Fibroblast of pulmonary artery (primary cell): ENCODE measurements around the gene ZNF438.
"Not testable (repeated sequence)": the region's sequence is repeated elsewhere in the genome, so short reads cannot be mapped to it uniquely, and the experiment has no call there.

Experiments used
- DNase-seq: peaks from one replicate; pipeline ENCODE4 v3.0.0-alpha.2; 2010; ENCODE audit warnings: low read depth
- H3K4me3 ChIP-seq: replicated peaks from 2 replicates; pipeline ENCODE4 v1.5.1; 2011; ENCODE audit warnings: low read depth, mild to moderate bottlenecking, control low read depth, low read length, moderate library complexity
- TF ChIP-seq, protein P1 (sequence below): IDR thresholded peaks from 2 replicates; pipeline ENCODE4 v1.5.1; 2011; ENCODE audit warnings: mild to moderate bottlenecking, control low read depth, low read length, inconsistent platforms; ENCODE audit errors: missing control alignments

The ZNF438 gene

DNA sequence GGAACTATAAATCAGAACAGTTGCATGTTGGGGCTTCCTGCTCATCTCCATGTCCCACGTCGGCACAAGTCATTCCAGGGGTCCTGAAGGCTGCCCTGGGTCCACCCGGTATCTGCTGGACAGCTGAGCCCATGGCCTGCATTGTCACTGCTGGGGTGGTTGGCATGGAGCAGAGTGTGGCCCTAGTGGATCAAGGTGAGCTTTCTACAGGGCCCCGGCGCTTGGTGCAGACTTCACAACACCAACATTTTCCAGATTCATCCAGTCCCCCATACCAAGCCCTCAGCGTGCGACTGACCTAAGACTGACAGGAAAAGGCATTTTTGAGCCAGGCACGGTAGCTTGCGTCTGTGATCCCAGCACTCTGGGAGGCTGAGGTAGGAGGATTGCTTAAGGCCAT lies 226.6 kb downstream of the ZNF438 start:
- DNase-seq: no peak
- TF ChIP-seq, protein P1, sequence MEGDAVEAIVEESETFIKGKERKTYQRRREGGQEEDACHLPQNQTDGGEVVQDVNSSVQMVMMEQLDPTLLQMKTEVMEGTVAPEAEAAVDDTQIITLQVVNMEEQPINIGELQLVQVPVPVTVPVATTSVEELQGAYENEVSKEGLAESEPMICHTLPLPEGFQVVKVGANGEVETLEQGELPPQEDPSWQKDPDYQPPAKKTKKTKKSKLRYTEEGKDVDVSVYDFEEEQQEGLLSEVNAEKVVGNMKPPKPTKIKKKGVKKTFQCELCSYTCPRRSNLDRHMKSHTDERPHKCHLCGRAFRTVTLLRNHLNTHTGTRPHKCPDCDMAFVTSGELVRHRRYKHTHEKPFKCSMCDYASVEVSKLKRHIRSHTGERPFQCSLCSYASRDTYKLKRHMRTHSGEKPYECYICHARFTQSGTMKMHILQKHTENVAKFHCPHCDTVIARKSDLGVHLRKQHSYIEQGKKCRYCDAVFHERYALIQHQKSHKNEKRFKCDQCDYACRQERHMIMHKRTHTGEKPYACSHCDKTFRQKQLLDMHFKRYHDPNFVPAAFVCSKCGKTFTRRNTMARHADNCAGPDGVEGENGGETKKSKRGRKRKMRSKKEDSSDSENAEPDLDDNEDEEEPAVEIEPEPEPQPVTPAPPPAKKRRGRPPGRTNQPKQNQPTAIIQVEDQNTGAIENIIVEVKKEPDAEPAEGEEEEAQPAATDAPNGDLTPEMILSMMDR: no peak
- no peak overlapping the region for H3K4me3 ChIP-seq

DNA sequence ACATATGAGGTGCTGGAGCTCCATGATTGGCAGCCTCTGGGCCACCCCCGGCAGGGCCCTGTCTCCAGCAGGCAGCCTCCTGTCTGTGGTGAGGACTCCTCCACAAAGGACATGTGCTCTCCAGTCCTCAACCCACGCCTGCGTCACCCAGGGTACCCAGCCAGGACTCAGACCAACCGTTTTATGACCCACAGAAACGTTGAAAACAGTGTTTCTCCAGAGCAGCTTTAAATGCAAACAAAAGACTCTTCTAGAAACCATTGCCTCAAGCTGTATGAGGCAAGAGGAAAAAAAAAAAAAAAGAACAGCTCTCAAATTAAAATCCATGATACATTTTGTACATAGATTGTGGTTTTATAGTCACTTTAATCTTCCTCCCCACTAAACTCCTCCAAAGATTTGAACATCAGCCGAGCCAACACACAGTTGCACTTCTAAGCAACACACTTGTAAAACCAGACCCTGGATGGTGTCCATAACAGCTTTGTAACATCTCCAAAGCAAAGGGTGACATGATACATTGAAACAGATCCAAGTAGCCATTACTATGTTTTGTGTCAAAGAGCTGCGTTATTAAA lies 227.1 kb downstream of the ZNF438 start:
- DNase-seq: peak; percentile 76
- no peak overlapping the region for H3K4me3 ChIP-seq
- TF ChIP-seq, protein P1: no peak

DNA sequence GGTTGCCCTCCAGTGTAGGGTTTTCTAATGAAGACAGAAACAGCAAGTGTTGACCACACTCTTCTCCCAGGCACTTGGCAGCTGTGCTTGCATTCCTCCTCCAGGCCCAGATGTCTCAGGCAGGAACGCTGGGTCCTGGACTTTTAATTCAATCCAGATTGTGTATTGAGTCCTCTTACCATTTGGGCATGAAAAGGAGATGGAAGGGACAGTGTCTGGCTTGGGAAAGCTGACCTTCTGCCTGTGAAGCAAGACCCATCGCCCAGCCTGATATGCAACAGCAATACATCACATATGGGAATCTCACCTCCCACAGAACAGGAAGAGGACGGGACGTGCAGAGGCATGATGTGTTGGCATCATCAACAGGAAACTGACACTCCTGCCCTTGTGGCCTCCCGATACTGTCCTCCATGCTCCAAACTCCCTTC lies 227.8 kb downstream of the ZNF438 start:
- no peak overlapping the region for H3K4me3 ChIP-seq
- peak; percentile 89 for DNase-seq
- TF ChIP-seq, protein P1: no peak

DNA sequence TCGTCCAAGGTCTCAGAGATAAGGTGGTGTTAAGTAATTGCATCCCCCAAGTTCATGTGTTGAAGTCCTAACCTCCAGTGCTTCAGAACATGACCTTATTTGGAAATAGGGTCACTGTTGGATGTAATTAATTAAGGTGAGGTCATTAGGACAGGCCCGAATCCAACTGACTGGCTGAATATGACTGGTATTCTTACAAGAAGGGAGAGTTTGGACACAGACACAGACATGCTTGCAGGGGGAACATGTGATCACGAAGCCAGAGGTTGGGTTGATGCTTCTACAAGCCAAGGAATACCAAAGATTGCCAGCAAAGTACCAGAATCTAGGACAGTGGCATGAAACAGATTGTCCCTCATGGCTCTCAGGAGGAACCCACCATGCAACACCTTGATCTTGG lies 228.6 kb downstream of the ZNF438 start:
- TF ChIP-seq, protein P1: no peak
- no peak for DNase-seq
- H3K4me3 ChIP-seq: no peak overlapping the region

DNA sequence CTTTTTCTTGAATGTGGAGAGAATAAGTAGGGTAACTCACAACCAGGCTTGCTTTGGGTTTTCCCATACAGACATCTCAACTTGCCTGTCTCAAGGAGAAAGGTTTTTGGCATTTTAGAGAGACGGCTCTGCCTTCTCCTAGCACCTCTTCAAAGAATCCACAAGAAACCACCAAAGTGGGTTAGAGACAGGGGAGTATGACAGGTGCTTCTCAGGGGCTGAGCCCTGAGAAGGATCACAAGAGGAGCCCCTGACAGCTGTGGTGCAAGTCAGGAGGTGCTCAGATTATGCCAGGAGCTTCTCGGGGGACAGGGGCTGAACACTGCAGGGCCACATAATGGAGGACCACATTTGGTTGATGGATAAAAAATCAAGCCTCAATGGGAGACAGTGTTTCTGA lies 231.3 kb downstream of the ZNF438 start:
- H3K4me3 ChIP-seq: no peak overlapping the region
- no peak for DNase-seq
- TF ChIP-seq, protein P1: no peak

DNA sequence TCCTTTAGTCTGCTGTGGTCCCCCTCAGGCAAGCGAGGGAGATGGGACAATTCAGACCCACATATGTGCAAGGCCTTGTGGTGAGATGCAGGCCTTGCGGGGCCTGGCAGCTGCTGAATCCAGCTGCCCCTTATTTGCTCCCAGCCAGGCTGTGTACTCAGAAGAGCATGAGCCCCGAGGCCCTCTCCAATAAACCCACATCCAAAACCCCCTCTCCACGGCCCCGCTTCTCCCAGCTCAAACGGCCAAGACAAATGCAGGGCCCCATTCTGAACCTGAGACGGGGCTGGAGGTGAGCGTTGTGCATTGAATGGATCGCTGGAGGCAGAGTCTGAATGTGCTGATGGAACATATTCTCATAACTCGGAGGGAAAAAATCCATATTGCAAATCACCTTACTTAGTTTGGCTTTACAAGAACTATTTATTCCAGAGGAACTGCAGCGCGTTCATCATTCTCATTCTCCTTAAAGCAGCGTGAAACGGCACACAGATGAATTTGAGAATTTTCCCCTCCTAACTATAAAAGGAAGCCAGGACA lies 232.9 kb downstream of the ZNF438 start:
- no peak overlapping the region for H3K4me3 ChIP-seq
- TF ChIP-seq, protein P1: no peak
- DNase-seq: no peak

DNA sequence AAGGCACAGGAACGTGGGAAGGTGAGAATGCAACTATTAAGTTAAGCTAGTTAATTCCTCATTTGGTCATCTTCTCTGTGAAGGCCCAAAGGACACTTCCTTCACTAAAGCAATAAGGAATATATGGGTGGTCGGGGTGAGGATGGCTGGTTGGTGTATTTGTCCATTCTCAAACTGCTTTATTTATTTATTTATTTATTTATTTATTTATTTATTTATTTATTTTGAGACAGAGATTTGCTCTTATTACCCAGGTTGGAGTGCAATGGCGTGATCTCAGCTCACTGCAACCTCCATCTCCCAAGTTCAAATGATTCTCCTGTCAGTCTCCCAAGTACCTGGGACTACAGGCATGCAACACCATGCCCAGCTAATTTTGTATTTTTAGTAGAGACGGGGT lies 236.6 kb downstream of the ZNF438 start:
- DNase-seq, H3K4me3 ChIP-seq: not testable (repeated sequence)
